ENCODE data around the gene PRRT2. TPM values are rescaled to one million over a fixed set of nuclear protein-coding genes. Genes with fewer than 3 reads are reported as not detected.

PRRT2 gene
- total RNA-seq, 2 experiments from 2014 or later = 0.09 to 3.4 TPM

DNA sequence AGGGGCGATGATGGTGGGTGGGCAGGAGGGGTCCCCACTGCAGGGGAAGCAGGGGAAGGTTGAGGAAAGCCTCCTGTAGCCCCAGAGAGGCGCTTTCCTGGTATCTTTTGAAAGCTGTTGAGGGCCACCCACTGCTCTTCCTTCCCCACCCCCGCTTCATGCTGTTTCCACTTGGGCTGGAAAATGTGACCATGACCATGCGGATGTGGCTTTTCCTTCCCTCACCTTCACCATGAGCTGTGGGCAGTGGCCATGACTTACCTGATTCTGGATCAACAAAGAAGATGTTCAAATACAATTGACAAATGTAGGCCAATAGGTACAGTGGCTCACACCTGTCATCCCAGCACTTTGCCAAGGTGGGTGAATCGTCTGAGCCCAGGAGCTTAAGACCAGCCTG is 22.1 kb downstream of the PRRT2 start:
- ChIA-PET POLR2A (no interaction called here), CTCF (ENCODE audit: unreplicated experiment) (no interaction called here)
- Histone ChIP-seq H3K4me3 (ENCODE audit: low read depth, low read length, poor library complexity, severe bottlenecking) (no peak overlapping the region), H3K27ac (ENCODE audit: low read depth, low read length, poor library complexity, severe bottlenecking) (no peak overlapping the region), H3K4me2 (ENCODE audit: low read length) (no peak overlapping the region), H4K20me1 (ENCODE audit: insufficient read depth, low read length) (no peaks in the 10 kb centered on the region), H3K79me2 (ENCODE audit: insufficient read depth, low read depth, low read length) (no peaks in the 10 kb centered on the region), H3K9me3 (ENCODE audit: low read length) (no peaks in the 10 kb centered on the region), H3K9me2 (ENCODE audit: insufficient read depth, low read length) (no peaks in the 10 kb centered on the region), H3K36me3 (ENCODE audit: insufficient read depth, low read length) (no peaks in the 10 kb centered on the region), H2AFZ (ENCODE audit: low read length) (no peak overlapping the region), H3K4me1 (ENCODE audit: insufficient read depth, low read length, poor library complexity, severe bottlenecking) (no peaks in the 10 kb centered on the region)
- no TSS peak for BruUV-seq (replicated peaks)
- no peak for DNase-seq (ENCODE audit: low spot score)
- intact Hi-C loops (cut with micrococcal nuclease; ENCODE audit: unreplicated experiment) = no loop called here
- TF ChIP-seq EZH2phosphoT487 (IDR thresholded peaks at IDR 0.05; ENCODE audit: borderline replicate concordance, low read depth, low read length) = no peak
- TF ChIP-seq, protein P1, sequence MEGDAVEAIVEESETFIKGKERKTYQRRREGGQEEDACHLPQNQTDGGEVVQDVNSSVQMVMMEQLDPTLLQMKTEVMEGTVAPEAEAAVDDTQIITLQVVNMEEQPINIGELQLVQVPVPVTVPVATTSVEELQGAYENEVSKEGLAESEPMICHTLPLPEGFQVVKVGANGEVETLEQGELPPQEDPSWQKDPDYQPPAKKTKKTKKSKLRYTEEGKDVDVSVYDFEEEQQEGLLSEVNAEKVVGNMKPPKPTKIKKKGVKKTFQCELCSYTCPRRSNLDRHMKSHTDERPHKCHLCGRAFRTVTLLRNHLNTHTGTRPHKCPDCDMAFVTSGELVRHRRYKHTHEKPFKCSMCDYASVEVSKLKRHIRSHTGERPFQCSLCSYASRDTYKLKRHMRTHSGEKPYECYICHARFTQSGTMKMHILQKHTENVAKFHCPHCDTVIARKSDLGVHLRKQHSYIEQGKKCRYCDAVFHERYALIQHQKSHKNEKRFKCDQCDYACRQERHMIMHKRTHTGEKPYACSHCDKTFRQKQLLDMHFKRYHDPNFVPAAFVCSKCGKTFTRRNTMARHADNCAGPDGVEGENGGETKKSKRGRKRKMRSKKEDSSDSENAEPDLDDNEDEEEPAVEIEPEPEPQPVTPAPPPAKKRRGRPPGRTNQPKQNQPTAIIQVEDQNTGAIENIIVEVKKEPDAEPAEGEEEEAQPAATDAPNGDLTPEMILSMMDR (conservative IDR thresholded peaks at IDR 0.05; ENCODE audit: low read length) = no peak

DNA sequence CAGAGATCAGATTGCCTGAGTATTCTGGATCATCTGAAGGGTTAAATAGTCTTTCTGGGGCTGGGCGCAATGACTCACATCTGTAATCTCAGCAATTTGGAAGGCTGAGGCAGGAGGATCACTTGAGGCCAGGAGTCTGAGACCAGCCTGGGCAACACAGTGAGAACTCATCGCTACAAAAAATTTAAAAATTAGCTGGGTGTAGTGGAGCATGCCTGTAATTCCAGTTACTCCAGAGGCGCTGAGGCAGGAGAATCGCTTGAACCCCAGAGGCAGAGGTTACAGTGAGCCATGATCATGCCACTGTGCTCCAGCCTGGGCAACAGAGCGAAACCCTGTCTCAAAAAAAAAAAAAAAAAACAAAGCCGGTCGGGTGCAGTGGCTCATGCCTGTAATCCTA is 23.9 kb downstream of the PRRT2 start:
- no peak for DNase-seq (ENCODE audit: low spot score)
- no TSS peak for BruUV-seq (replicated peaks)
- no peaks in the 10 kb centered on the region for H3K9me3 ChIP-seq (ENCODE audit: low read length)
- no peaks in the 10 kb centered on the region for H3K36me3 ChIP-seq (ENCODE audit: insufficient read depth, low read length)
- no peaks in the 10 kb centered on the region for H3K79me2 ChIP-seq (ENCODE audit: insufficient read depth, low read depth, low read length)
- ChIA-PET CTCF (ENCODE audit: unreplicated experiment) (no interaction called here), POLR2A (no interaction called here)
- no peak overlapping the region for H2AFZ ChIP-seq (ENCODE audit: low read length)
- H3K4me1 ChIP-seq (ENCODE audit: insufficient read depth, low read length, poor library complexity, severe bottlenecking) = no peaks in the 10 kb centered on the region
- no peaks in the 10 kb centered on the region for H3K9me2 ChIP-seq (ENCODE audit: insufficient read depth, low read length)
- no peaks in the 10 kb centered on the region for H4K20me1 ChIP-seq (ENCODE audit: insufficient read depth, low read length)
- H3K4me2 ChIP-seq (ENCODE audit: low read length) = no peak overlapping the region
- H3K27ac ChIP-seq (ENCODE audit: low read depth, low read length, poor library complexity, severe bottlenecking) = no peak overlapping the region
- no peak for TF ChIP-seq EZH2phosphoT487 (IDR thresholded peaks at IDR 0.05; ENCODE audit: borderline replicate concordance, low read depth, low read length)
- TF ChIP-seq, protein P1 (conservative IDR thresholded peaks at IDR 0.05; ENCODE audit: low read length) = no peak
- intact Hi-C loops (cut with micrococcal nuclease; ENCODE audit: unreplicated experiment) = no loop called here
- H3K4me3 ChIP-seq (ENCODE audit: low read depth, low read length, poor library complexity, severe bottlenecking) = no peak overlapping the region

DNA sequence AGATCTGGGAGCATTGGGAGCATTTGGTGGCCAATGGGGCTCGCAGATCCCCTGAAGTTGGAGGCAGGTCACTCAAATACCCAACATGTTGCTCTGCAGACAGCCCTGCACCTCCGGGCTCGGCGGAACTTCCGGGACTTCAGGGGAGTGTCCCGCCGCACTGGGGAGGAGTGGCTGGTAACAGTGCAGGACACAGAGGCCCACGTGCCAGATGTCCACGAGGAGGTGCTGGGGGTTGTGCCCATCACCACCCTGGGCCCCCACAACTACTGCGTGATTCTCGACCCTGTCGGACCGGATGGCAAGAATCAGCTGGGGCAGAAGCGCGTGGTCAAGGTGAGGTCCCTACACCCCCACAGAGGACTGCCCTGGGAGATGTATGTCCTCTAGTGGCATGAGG is 24.6 kb downstream of the PRRT2 start:
- no peak overlapping the region for H3K4me3 ChIP-seq (ENCODE audit: low read depth, low read length, poor library complexity, severe bottlenecking)
- no peak overlapping the region for H3K4me2 ChIP-seq (ENCODE audit: low read length)
- no peaks in the 10 kb centered on the region for H4K20me1 ChIP-seq (ENCODE audit: insufficient read depth, low read length)
- TF ChIP-seq, protein P1 (conservative IDR thresholded peaks at IDR 0.05; ENCODE audit: low read length) = no peak
- no peak for TF ChIP-seq EZH2phosphoT487 (IDR thresholded peaks at IDR 0.05; ENCODE audit: borderline replicate concordance, low read depth, low read length)
- no TSS peak for BruUV-seq (replicated peaks)
- no peaks in the 10 kb centered on the region for H3K4me1 ChIP-seq (ENCODE audit: insufficient read depth, low read length, poor library complexity, severe bottlenecking)
- H3K36me3 ChIP-seq (ENCODE audit: insufficient read depth, low read length) = no peaks in the 10 kb centered on the region
- H3K9me3 ChIP-seq (ENCODE audit: low read length) = no peaks in the 10 kb centered on the region
- H3K9me2 ChIP-seq (ENCODE audit: insufficient read depth, low read length) = no peaks in the 10 kb centered on the region
- DNase-seq (ENCODE audit: low spot score) = no peak
- intact Hi-C loops (cut with micrococcal nuclease; ENCODE audit: unreplicated experiment) = no loop called here
- POLR2A ChIA-PET = no interaction called here
- H2AFZ ChIP-seq (ENCODE audit: low read length) = no peak overlapping the region
- CTCF ChIA-PET (ENCODE audit: unreplicated experiment) = no interaction called here
- no peaks in the 10 kb centered on the region for H3K79me2 ChIP-seq (ENCODE audit: insufficient read depth, low read depth, low read length)
- H3K27ac ChIP-seq (ENCODE audit: low read depth, low read length, poor library complexity, severe bottlenecking) = no peak overlapping the region

Data from OCI-LY7 (cell line).